Type B pancreatic cell (in vitro differentiated cells): ENCODE measurements around the gene CUL1. TPM values are rescaled to one million over a fixed set of nuclear protein-coding genes. Genes with fewer than 3 reads are reported as not detected.

Experiments
- DNase-seq: peaks from one replicate; pipeline ENCODE4 v3.0.0; 2021; ENCODE audit warnings: mixed read lengths; ENCODE audit not compliant: unreplicated experiment; ENCODE audit errors: extremely low spot score
- H3K27ac Mint-ChIP-seq: 2 replicates; pipeline ENCODE4 v1.8.0; 2021; ENCODE audit warnings: mild to moderate bottlenecking, mixed read lengths
- H3K27me3 Mint-ChIP-seq: 2 replicates; pipeline ENCODE4 v1.8.0; 2021; ENCODE audit warnings: mixed read lengths
- H3K36me3 Mint-ChIP-seq: 2 replicates; pipeline ENCODE4 v1.8.0; 2021; ENCODE audit warnings: mixed read lengths
- H3K4me1 Mint-ChIP-seq: one replicate; pipeline ENCODE4 v1.8.0; 2021; ENCODE audit warnings: mixed read lengths; ENCODE audit not compliant: unreplicated experiment
- H3K4me3 Mint-ChIP-seq: 2 replicates; pipeline ENCODE4 v1.8.0; 2021; ENCODE audit warnings: mild to moderate bottlenecking, mixed read lengths
- H3K9me3 Mint-ChIP-seq: 2 replicates; pipeline ENCODE4 v1.8.0; 2021; ENCODE audit warnings: mixed read lengths
- CTCF ChIP-seq: fragments of 200-600 bp; sonication (generic); conservative IDR thresholded peaks from 2 replicates; pipeline ENCODE4 v1.5.0; 2021; ENCODE audit warnings: antibody characterized with exemption, mild to moderate bottlenecking
- total RNA-seq: library from RNA; stranded (reverse); gene quantifications from 2 replicates; pipeline ENCODE4 v1.2.1, GENCODE V29; 2021; ENCODE audit warnings: low replicate concordance

CUL1 gene
- total RNA-seq, 1 donor from 2014 or later = 57.3 TPM

DNA sequence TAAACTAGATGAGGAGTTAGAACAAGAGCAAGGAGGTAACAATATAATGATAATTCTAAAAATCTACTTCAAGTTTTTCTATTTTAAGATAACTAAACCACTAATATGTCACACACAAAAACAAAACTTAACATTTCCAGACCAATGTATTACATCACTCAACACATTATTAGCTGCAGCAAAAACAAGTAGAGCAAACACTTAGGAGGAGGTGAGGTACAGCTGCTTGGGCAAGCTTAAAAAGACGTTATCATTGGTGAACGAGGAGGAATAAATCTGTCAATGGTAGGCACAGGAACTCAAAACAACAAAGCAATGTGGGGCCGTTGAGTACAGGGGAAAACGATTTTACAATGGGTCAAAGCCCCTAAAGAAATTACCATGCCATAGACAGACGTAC, 126.6 kb downstream of the CUL1 start:
- H3K4me3 Mint-ChIP-seq = no peak overlapping the region
- no peaks in the 10 kb centered on the region for H3K9me3 Mint-ChIP-seq
- H3K36me3 Mint-ChIP-seq = peaks cover 18% of the 10 kb centered on the region
- no peak for DNase-seq
- no peaks in the 10 kb centered on the region for H3K4me1 Mint-ChIP-seq
- no peak for TF ChIP-seq CTCF
- no peak overlapping the region for H3K27ac Mint-ChIP-seq
- no peaks in the 10 kb centered on the region for H3K27me3 Mint-ChIP-seq

DNA sequence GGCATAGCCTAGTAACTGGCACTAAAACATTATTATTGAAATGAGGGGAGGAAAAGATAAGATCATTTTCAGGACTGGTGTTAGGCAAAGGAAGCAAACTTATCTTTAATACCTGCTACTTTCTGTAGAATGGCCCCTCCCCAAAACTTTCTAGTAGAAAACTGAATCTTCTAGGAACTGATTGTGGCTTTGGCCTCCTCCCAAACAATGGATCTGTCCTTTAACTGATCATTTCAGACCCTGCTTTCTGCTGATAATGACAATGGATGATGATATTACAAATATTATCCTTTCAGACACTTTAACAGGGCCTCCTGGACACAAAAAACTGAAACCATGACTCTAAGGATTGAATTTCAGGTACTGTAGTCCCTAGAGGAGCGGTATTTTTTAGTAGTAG, 130.3 kb downstream of the CUL1 start:
- Mint-ChIP-seq H3K4me3 (no peak overlapping the region), H3K27me3 (no peaks in the 10 kb centered on the region), H3K4me1 (no peaks in the 10 kb centered on the region), H3K36me3 (peaks cover 17% of the 10 kb centered on the region), H3K9me3 (no peaks in the 10 kb centered on the region), H3K27ac (no peak overlapping the region)
- no peak for DNase-seq
- no peak for TF ChIP-seq CTCF

- H3K4me1 Mint-ChIP-seq = no peaks in the 10 kb centered on the region
- no peak for DNase-seq
- no peak overlapping the region for H3K27ac Mint-ChIP-seq
- TF ChIP-seq CTCF = no peak
- H3K36me3 Mint-ChIP-seq = peaks cover 12% of the 10 kb centered on the region
- H3K27me3 Mint-ChIP-seq = no peaks in the 10 kb centered on the region
- H3K4me3 Mint-ChIP-seq = no peak overlapping the region
- no peaks in the 10 kb centered on the region for H3K9me3 Mint-ChIP-seq
Measured at GRCh38 chr7:148830897-148831692, 132.4 kb downstream of the CUL1 start.

- TF ChIP-seq CTCF = no peak
- no peak for DNase-seq
- Mint-ChIP-seq H3K9me3 (no peaks in the 10 kb centered on the region), H3K27me3 (no peaks in the 10 kb centered on the region), H3K36me3 (peaks cover 13% of the 10 kb centered on the region), H3K27ac (no peak overlapping the region), H3K4me1 (no peaks in the 10 kb centered on the region), H3K4me3 (no peak overlapping the region)
Measured at GRCh38 chr7:148831782-148832181, 133.1 kb downstream of the CUL1 start.

GRCh38 chr7:148834605-148835004, 135.9 kb downstream of the CUL1 start:
- no peak for TF ChIP-seq CTCF
- peaks cover 26% of the 10 kb centered on the region for H3K36me3 Mint-ChIP-seq
- H3K27ac Mint-ChIP-seq = no peak overlapping the region

More at GRCh38 chr7:148834605-148835004, 135.9 kb downstream of the CUL1 start:
- Mint-ChIP-seq H3K9me3 (no peaks in the 10 kb centered on the region), H3K4me1 (no peaks in the 10 kb centered on the region), H3K27me3 (no peaks in the 10 kb centered on the region), H3K4me3 (no peak overlapping the region)
- no peak for DNase-seq
